ENCODE results near the gene DROSHA.

DNA sequence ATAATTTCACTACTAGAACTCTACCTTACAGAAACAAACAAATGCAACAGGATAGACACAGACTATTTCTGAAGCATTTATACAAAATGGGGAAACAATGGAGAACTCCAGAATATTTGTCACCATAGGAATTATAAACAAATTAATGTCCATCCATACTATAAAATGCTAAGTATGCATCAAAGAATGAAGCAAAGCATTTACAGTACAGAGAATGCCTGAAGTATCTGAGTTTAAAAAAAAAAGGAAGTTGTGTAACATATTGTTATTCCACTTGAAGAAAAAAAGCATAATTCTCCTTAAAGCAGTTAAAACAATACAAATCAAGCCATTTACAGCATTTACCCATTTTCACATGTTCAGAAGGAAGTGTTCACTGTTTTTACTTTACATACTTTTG is 53.0 kb downstream of the DROSHA start:
- TF ChIP-seq, protein P1, sequence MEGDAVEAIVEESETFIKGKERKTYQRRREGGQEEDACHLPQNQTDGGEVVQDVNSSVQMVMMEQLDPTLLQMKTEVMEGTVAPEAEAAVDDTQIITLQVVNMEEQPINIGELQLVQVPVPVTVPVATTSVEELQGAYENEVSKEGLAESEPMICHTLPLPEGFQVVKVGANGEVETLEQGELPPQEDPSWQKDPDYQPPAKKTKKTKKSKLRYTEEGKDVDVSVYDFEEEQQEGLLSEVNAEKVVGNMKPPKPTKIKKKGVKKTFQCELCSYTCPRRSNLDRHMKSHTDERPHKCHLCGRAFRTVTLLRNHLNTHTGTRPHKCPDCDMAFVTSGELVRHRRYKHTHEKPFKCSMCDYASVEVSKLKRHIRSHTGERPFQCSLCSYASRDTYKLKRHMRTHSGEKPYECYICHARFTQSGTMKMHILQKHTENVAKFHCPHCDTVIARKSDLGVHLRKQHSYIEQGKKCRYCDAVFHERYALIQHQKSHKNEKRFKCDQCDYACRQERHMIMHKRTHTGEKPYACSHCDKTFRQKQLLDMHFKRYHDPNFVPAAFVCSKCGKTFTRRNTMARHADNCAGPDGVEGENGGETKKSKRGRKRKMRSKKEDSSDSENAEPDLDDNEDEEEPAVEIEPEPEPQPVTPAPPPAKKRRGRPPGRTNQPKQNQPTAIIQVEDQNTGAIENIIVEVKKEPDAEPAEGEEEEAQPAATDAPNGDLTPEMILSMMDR (IDR thresholded peaks at IDR 0.05 in 2 of 3, conservative IDR thresholded peaks at IDR 0.05 in 1 of 3; ENCODE audit: control insufficient read depth in 2 of 3, extremely low read depth in 1 of 3, insufficient read depth in 1 of 3, low read depth in 3 of 3, low read length in 3 of 3), result no peak
- TF ChIP-seq NFXL1 (IDR thresholded peaks at IDR 0.05; ENCODE audit: borderline replicate concordance), result no peak
- TF ChIP-seq POLR2A (IDR thresholded peaks at IDR 0.05; ENCODE audit: low read depth, low read length), result no peak
